Neural cell (in vitro differentiated cells): ENCODE results near the gene MYRIP. TPM values are rescaled to one million over a fixed set of nuclear protein-coding genes. Genes with fewer than 3 reads are reported as not detected.

ENCODE experiments used
- H2AFZ ChIP-seq: fragments of 200-600, 300-800 bp; sonication (generic), shearing (Covaris generic); 2 replicates; pipeline ENCODE4 v1.6.0; 2014; ENCODE audit warnings: low read depth, mild to moderate bottlenecking, antibody characterized with exemption, low read length, moderate library complexity
- H3F3A ChIP-seq: fragments of 200-600 bp; shearing (Covaris generic); 2 replicates; pipeline ENCODE4 v1.6.1; 2016; ENCODE audit warnings: mild to moderate bottlenecking, moderate library complexity, mixed read lengths, antibody characterized with exemption, low read length; ENCODE audit not compliant: insufficient read depth, poor library complexity, severe bottlenecking
- H3K27ac ChIP-seq: fragments of 200-600, 300-800 bp; sonication (generic), shearing (Covaris generic); 2 replicates; pipeline ENCODE4 v1.5.1; 2014; ENCODE audit warnings: mild to moderate bottlenecking, low read length, moderate library complexity
- H3K27me3 ChIP-seq: fragments of 300-800, 200-600 bp; sonication (generic), shearing (Covaris generic); 2 replicates; pipeline ENCODE4 v1.6.0; 2014; ENCODE audit warnings: mild to moderate bottlenecking, low read depth, low read length, moderate library complexity; ENCODE audit not compliant: insufficient read depth
- H3K36me3 ChIP-seq: fragments of 300-800, 200-600 bp; sonication (generic), shearing (Covaris generic); 2 replicates; pipeline ENCODE4 v1.5.1; 2014; ENCODE audit warnings: mild to moderate bottlenecking, antibody characterized with exemption, low read length, moderate library complexity; ENCODE audit not compliant: insufficient read depth
- H3K4me2 ChIP-seq: fragments of 300-800, 200-600 bp; sonication (generic), shearing (Covaris generic); 2 replicates; pipeline ENCODE4 v1.6.0; 2014; ENCODE audit warnings: mild to moderate bottlenecking, low read length
- H3K4me3 ChIP-seq: fragments of 300-800, 200-600 bp; sonication (generic), shearing (Covaris generic); 2 replicates; pipeline ENCODE4 v1.5.1; 2014; ENCODE audit warnings: mild to moderate bottlenecking, low read length, moderate library complexity
- H3K79me2 ChIP-seq: fragments of 200-600 bp; shearing (Covaris generic); replicated peaks from 2 replicates; pipeline ENCODE4 v1.6.0; 2014; ENCODE audit warnings: mild to moderate bottlenecking, low read length, moderate library complexity; ENCODE audit not compliant: insufficient read depth
- H3K9ac ChIP-seq: fragments of 300-800, 200-600 bp; sonication (generic), shearing (Covaris generic); 2 replicates; pipeline ENCODE4 v1.6.1; 2016; ENCODE audit warnings: mild to moderate bottlenecking, low read length, mixed read lengths
- H3K9me2 ChIP-seq: fragments of 200-600 bp; shearing (Covaris generic); 2 replicates; pipeline ENCODE4 v1.6.1; 2016; ENCODE audit warnings: mild to moderate bottlenecking, low read length, mixed read lengths; ENCODE audit not compliant: insufficient read depth
- H3K9me3 ChIP-seq: fragments of 200-600, 300-800 bp; sonication (generic), shearing (Covaris generic); 2 replicates; pipeline ENCODE4 v1.6.1; 2016; ENCODE audit warnings: mild to moderate bottlenecking, mixed run types, low read length, moderate library complexity, mixed read lengths
- H4K20me1 ChIP-seq: fragments of 200-600 bp; shearing (Covaris generic); 2 replicates; pipeline ENCODE4 v1.6.1; 2016; ENCODE audit warnings: mild to moderate bottlenecking, mixed run types; ENCODE audit not compliant: insufficient read depth
- CTCF ChIP-seq: fragments of 450-650 bp; IDR thresholded peaks from 2 replicates; pipeline ENCODE4 v1.5.1; 2014; ENCODE audit warnings: antibody characterized with exemption, mild to moderate bottlenecking, moderate library complexity; ENCODE audit not compliant: poor library complexity, severe bottlenecking
- EP300 ChIP-seq: fragments of 450-650 bp; conservative IDR thresholded peaks from 2 replicates; pipeline ENCODE4 v1.6.1; 2014; ENCODE audit warnings: antibody characterized with exemption, mild to moderate bottlenecking, moderate library complexity; ENCODE audit not compliant: poor library complexity, severe bottlenecking
- EZH2 ChIP-seq: fragments of 200-600, 300-800 bp; shearing (Covaris generic), sonication (generic); IDR thresholded peaks from 2 replicates; pipeline ENCODE4 v1.6.1; 2014; ENCODE audit warnings: antibody characterized with exemption, low read length, borderline replicate concordance, mild to moderate bottlenecking; ENCODE audit not compliant: insufficient read depth, poor library complexity, severe bottlenecking
- MXI1 ChIP-seq: fragments of 450-650 bp; conservative IDR thresholded peaks from 2 replicates; pipeline ENCODE4 v1.6.1; 2014; ENCODE audit warnings: antibody characterized with exemption, mild to moderate bottlenecking; ENCODE audit not compliant: poor library complexity, severe bottlenecking
- POLR2AphosphoS5 ChIP-seq: IDR thresholded peaks from 2 replicates; pipeline ENCODE4 v1.6.1; 2012
- RAD21 ChIP-seq: fragments of 450-650 bp; conservative IDR thresholded peaks from 2 replicates; pipeline ENCODE4 v1.6.1; 2014; ENCODE audit warnings: antibody characterized with exemption, mild to moderate bottlenecking, moderate library complexity
- REST ChIP-seq: IDR thresholded peaks from 2 replicates; pipeline ENCODE4 v1.6.1; 2012; ENCODE audit warnings: borderline replicate concordance
- SMC3 ChIP-seq: fragments of 450-650 bp; conservative IDR thresholded peaks from 2 replicates; pipeline ENCODE4 v1.6.1; 2014; ENCODE audit warnings: antibody characterized with exemption, mild to moderate bottlenecking, moderate library complexity; ENCODE audit not compliant: poor library complexity
- TAF1 ChIP-seq: IDR thresholded peaks from 2 replicates; pipeline ENCODE4 v1.6.1; 2012; ENCODE audit warnings: low read depth
- polyA plus RNA-seq: library from polyadenylated mRNA; depleted of rRNA; stranded (reverse); fragments of >200 nt; gene quantifications from 2 replicates; pipeline ENCODE4 v1.2.3, GENCODE V29; 2014

Gene MYRIP
- polyA plus RNA-seq, 1 donor from 2014 or later = 0.76 TPM

- no peaks in the 10 kb centered on the region for H3K79me2 ChIP-seq
- no peak overlapping the region for H3K4me3 ChIP-seq
- no peaks in the 10 kb centered on the region for H3F3A ChIP-seq
- no peaks in the 10 kb centered on the region for H3K27me3 ChIP-seq
- no peak overlapping the region for H3K9ac ChIP-seq
- no peak for TF ChIP-seq POLR2AphosphoS5
- TF ChIP-seq SMC3 = no peak
- no peak for TF ChIP-seq EZH2
- no peak for TF ChIP-seq MXI1
- TF ChIP-seq REST = no peak
- no peak for TF ChIP-seq CTCF
- no peak for TF ChIP-seq RAD21
- no peak for TF ChIP-seq EP300
- no peak for TF ChIP-seq TAF1
- H3K27ac ChIP-seq = no peak overlapping the region
- H3K9me3 ChIP-seq = no peaks in the 10 kb centered on the region
- H2AFZ ChIP-seq = no peak overlapping the region
- no peaks in the 10 kb centered on the region for H3K9me2 ChIP-seq
- H3K4me2 ChIP-seq = no peak overlapping the region
- H4K20me1 ChIP-seq = no peaks in the 10 kb centered on the region
- H3K36me3 ChIP-seq = no peaks in the 10 kb centered on the region
Observed at GRCh38 chr3:39960515-39961191, 151.2 kb downstream of the MYRIP start.

GRCh38 chr3:39961230-39961629 is 151.8 kb downstream of the MYRIP start:
- Histone ChIP-seq H3K79me2 (no peaks in the 10 kb centered on the region), H3K4me2 (no peak overlapping the region), H4K20me1 (no peaks in the 10 kb centered on the region), H3F3A (no peaks in the 10 kb centered on the region), H3K4me3 (no peak overlapping the region), H3K9me3 (no peaks in the 10 kb centered on the region), H3K9me2 (no peaks in the 10 kb centered on the region), H3K27ac (no peak overlapping the region), H3K27me3 (no peaks in the 10 kb centered on the region), H3K36me3 (no peaks in the 10 kb centered on the region), H3K9ac (no peak overlapping the region), H2AFZ (no peak overlapping the region)
- TF ChIP-seq EZH2 (no peak), CTCF (no peak), RAD21 (no peak), REST (no peak), MXI1 (no peak), TAF1 (no peak), SMC3 (no peak), EP300 (no peak), POLR2AphosphoS5 (no peak)
